GM18526 (cell line): ENCODE results near the gene SPDYE9.
"Not testable (repeated sequence)": the region's sequence is repeated elsewhere in the genome, so short reads cannot be mapped to it uniquely, and the experiment has no call there.

Source experiments
- POLR2A ChIP-seq: IDR thresholded peaks from 3 replicates; pipeline ENCODE4 v1.6.1; 2011; ENCODE audit not compliant: insufficient read length; ENCODE audit errors: extremely low read depth

SPDYE9 gene, protein sequence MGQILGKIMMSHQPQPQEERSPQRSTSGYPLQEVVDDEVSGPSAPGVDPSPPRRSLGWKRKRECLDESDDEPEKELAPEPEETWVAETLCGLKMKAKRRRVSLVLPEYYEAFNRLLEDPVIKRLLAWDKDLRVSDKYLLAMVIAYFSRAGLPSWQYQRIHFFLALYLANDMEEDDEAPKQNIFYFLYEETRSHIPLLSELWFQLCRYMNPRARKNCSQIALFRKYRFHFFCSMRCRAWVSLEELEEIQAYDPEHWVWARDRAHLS

DNA sequence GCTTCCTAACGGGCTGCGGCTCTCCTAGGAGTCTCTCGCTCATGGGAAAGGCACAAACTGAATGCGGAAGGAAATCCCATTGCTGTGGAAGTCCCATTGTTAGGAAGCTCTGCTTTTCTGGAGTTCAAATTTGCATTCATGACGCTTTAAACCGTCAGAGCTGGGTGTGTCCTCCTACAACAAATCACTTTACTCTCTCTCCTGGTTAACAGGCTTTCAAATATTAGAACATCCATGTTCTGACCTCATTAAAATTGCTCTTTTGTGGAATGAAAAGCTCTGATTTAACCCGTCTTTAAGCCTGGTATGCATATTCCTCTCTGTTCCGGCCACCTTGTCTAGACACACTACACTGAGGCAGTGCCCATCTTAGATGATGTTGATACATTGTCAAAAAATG, at the start of gene SPDYE9:
TSS of gene SPDYE9 (minus strand) at position 101 of the 400 bp plus-strand sequence. CDS start 1,800 bp downstream, outside the sequence.
- TF ChIP-seq POLR2A = not testable (repeated sequence)

- not testable (repeated sequence) for TF ChIP-seq POLR2A
Measured at GRCh38 chr7:73057811-73058210, 28.0 kb downstream of the SPDYE9 start, which contains the start of gene SPDYE11. Gene SPDYE11 (minus strand): TSS chr7:73057911. CDS start chr7:73056111, 1,800 bp downstream.

DNA sequence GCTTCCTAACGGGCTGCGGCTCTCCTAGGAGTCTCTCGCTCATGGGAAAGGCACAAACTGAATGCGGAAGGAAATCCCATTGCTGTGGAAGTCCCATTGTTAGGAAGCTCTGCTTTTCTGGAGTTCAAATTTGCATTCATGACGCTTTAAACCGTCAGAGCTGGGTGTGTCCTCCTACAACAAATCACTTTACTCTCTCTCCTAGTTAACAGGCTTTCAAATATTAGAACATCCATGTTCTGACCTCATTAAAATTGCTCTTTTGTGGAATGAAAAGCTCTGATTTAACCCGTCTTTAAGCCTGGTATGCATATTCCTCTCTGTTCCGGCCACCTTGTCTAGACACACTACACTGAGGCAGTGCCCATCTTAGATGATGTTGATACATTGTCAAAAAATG, 56.2 kb downstream of the SPDYE9 start, which contains the start of gene SPDYE8:
TSS of gene SPDYE8 (minus strand) at position 101 of the 400 bp plus-strand sequence. CDS start 1,800 bp downstream, outside the sequence.
- TF ChIP-seq POLR2A = not testable (repeated sequence)
